ENCODE results near the gene ALCAM.

DNA sequence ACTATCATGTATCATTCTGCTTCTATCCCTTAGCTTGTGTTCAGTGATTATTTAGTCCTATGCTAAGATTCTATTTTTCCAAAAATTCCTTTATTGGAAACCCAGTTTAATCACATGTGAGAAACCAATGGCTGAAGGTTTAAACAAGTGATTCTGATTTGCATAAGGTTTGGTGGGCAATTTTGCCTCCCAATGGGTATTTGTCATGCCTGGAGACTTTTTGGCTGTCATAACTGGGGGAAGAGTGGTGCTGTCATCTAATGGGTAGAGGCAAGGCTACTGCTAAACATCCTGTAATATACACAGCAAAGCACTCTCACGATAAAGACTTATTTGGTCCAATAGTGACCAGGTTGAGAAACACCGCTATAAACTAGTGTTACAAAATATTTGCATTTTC lies 148.7 kb downstream of the ALCAM start:
- TF ChIP-seq, protein P1, sequence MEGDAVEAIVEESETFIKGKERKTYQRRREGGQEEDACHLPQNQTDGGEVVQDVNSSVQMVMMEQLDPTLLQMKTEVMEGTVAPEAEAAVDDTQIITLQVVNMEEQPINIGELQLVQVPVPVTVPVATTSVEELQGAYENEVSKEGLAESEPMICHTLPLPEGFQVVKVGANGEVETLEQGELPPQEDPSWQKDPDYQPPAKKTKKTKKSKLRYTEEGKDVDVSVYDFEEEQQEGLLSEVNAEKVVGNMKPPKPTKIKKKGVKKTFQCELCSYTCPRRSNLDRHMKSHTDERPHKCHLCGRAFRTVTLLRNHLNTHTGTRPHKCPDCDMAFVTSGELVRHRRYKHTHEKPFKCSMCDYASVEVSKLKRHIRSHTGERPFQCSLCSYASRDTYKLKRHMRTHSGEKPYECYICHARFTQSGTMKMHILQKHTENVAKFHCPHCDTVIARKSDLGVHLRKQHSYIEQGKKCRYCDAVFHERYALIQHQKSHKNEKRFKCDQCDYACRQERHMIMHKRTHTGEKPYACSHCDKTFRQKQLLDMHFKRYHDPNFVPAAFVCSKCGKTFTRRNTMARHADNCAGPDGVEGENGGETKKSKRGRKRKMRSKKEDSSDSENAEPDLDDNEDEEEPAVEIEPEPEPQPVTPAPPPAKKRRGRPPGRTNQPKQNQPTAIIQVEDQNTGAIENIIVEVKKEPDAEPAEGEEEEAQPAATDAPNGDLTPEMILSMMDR (conservative IDR thresholded peaks at IDR 0.05): no peak
- no peak for TF ChIP-seq ZFX (IDR thresholded peaks at IDR 0.05)
